OCI-LY3 (cell line): ENCODE data around the gene NEURL1.

Source experiments
- CTCF ChIP-seq: fragments of 200-600, 300-600 bp; sonication (generic); IDR thresholded peaks from 2 replicates; pipeline ENCODE4 v1.5.1; 2014; ENCODE audit warnings: antibody characterized with exemption, low read length, low read depth
- EZH2phosphoT487 ChIP-seq: fragments of 200-600 bp; shearing (Covaris generic); IDR thresholded peaks from 2 replicates; pipeline ENCODE4 v1.6.1; 2018; ENCODE audit warnings: antibody characterized with exemption, mixed run types, low read depth

- TF ChIP-seq CTCF (no peak), EZH2phosphoT487 (no peak)
Measured at GRCh38 chr10:103495321-103495720, 1.8 kb downstream of the NEURL1 start.
